K562 (cell line): ENCODE measurements around the gene COL15A1. TPM values are rescaled to one million over a fixed set of nuclear protein-coding genes. Genes with fewer than 3 reads are reported as not detected.
A peak's percentile ranks its signal among the peaks of the same experiment; 100 is the strongest.

Experiments
- ARHGAP35 ChIP-seq: fragments of 450-650 bp; IDR thresholded peaks from 2 replicates; pipeline ENCODE4 v1.6.1; 2018; ENCODE audit not compliant: partially characterized antibody
- ETS2 ChIP-seq: IDR thresholded peaks from 2 replicates; pipeline ENCODE4 v1.6.1; 2016; ENCODE audit warnings: borderline replicate concordance, missing genetic modification characterization, mild to moderate bottlenecking, moderate library complexity, missing compliant biosample characterization; ENCODE audit not compliant: poor library complexity, severe bottlenecking
- FOSL1 ChIP-seq: fragments of 200-800 bp; sonication (Bioruptor generic); conservative IDR thresholded peaks from 2 replicates; pipeline ENCODE4 v1.6.1; 2016; ENCODE audit warnings: missing genetic modification characterization, missing compliant biosample characterization
- HMGN3 ChIP-seq: IDR thresholded peaks from 2 replicates; pipeline ENCODE4 v1.6.1; 2011; ENCODE audit warnings: borderline replicate concordance, low read depth, mild to moderate bottlenecking, mixed read lengths, low read length; ENCODE audit not compliant: insufficient read length; ENCODE audit errors: extremely low read depth
- HNRNPLL ChIP-seq: fragments of 200-400 bp; formaldehyde crosslinking; IDR thresholded peaks from 2 replicates; pipeline ENCODE4 v1.6.1; 2017; ENCODE audit warnings: low read length, low read depth, mild to moderate bottlenecking; ENCODE audit not compliant: poor library complexity, severe bottlenecking
- MAX ChIP-seq: sonication (generic); formaldehyde crosslinking; IDR thresholded peaks from 2 replicates; pipeline ENCODE4 v1.9.0; 2022; ENCODE audit warnings: mild to moderate bottlenecking, missing genetic modification reagents
- MECOM ChIP-seq: fragments of 250-450 bp; sonication (Bioruptor Pico); IDR thresholded peaks from 2 replicates; pipeline ENCODE4 v1.8.0; 2022; ENCODE audit warnings: inconsistent platforms
- PCBP1 ChIP-seq: fragments of 200-400 bp; formaldehyde crosslinking; IDR thresholded peaks from 2 replicates; pipeline ENCODE4 v1.6.1; 2018; ENCODE audit warnings: mild to moderate bottlenecking, low read depth, low read length; ENCODE audit not compliant: poor library complexity, severe bottlenecking
- PML ChIP-seq: IDR thresholded peaks from 2 replicates; pipeline ENCODE4 v1.6.1; 2012; ENCODE audit warnings: low read length, inconsistent platforms
- RBM17 ChIP-seq: fragments of 200-400 bp; formaldehyde crosslinking; IDR thresholded peaks from 2 replicates; pipeline ENCODE4 v1.6.1; 2017; ENCODE audit warnings: low read depth, mild to moderate bottlenecking, low read length, borderline replicate concordance
- STAG1 ChIP-seq: sonication (generic); formaldehyde crosslinking; IDR thresholded peaks from 2 replicates; pipeline ENCODE4 v1.5.0; 2020; ENCODE audit warnings: missing genetic modification reagents, borderline replicate concordance
- TAF7 ChIP-seq: fragments of 450-650 bp; IDR thresholded peaks from 2 replicates; pipeline ENCODE4 v1.6.1; 2016; ENCODE audit warnings: missing genetic modification characterization, missing compliant biosample characterization
- TRIM25 ChIP-seq: fragments of 450-650 bp; IDR thresholded peaks from 2 replicates; pipeline ENCODE4 v1.7.0; 2016; ENCODE audit warnings: borderline replicate concordance
- YBX1 ChIP-seq: fragments of 450-650 bp; IDR thresholded peaks from 2 replicates; pipeline ENCODE4 v1.7.1; 2016; ENCODE audit warnings: mild to moderate bottlenecking
- ZBTB5 ChIP-seq: fragments of 450-650 bp; IDR thresholded peaks from 2 replicates; pipeline ENCODE4 v1.6.1; 2017; ENCODE audit warnings: antibody characterized with exemption
- ZC3H11A ChIP-seq: IDR thresholded peaks from 2 replicates; pipeline ENCODE4 v1.6.1; 2012; ENCODE audit warnings: low read depth, low read length, improper control_type of control experiment
- ZC3H4 ChIP-seq: sonication (generic); formaldehyde crosslinking; IDR thresholded peaks from 2 replicates; pipeline ENCODE4 v1.9.0; 2021; ENCODE audit warnings: missing genetic modification reagents, borderline replicate concordance
- ZKSCAN3 ChIP-seq: fragments of 250-450 bp; sonication (Bioruptor Pico); IDR thresholded peaks from 2 replicates; pipeline ENCODE4 v1.4.0; 2020
- ZNF212 ChIP-seq: fragments of 450-650 bp; formaldehyde crosslinking; IDR thresholded peaks from 2 replicates; pipeline ENCODE4 v1.4.0; 2020; ENCODE audit warnings: mild to moderate bottlenecking
- ZNF592 ChIP-seq: fragments of 450-650 bp; IDR thresholded peaks from 2 replicates; pipeline ENCODE4 v1.6.1; 2017; ENCODE audit warnings: antibody characterized with exemption, mild to moderate bottlenecking
- ZNF75A ChIP-seq: fragments of 450-650 bp; formaldehyde crosslinking; IDR thresholded peaks from 2 replicates; pipeline ENCODE4 v1.4.0; 2020; ENCODE audit warnings: mild to moderate bottlenecking
- ZNF766 ChIP-seq: fragments of 200-800 bp; sonication (Bioruptor generic); conservative IDR thresholded peaks from 2 replicates; pipeline ENCODE4 v1.6.1; 2016; ENCODE audit warnings: missing genetic modification characterization, missing compliant biosample characterization
- polyA plus RNA-seq, 8 experiments: library from polyadenylated mRNA; depleted of rRNA in 4 of 8; stranded (reverse) in 5 of 8; unstranded in 3 of 8; fragments of >200 nt; fragmentation: Nextera tagmentation in 2 of 8; fragmentation: Illumina TruSeq in 1 of 8; extraction: Ambion mirVana in 2 of 8; extraction: Trizol in 1 of 8; gene quantifications; 2 replicates each; pipeline versions ENCODE4 v1.2.1 to v1.2.3, GENCODE V29; 2011 to 2014; ENCODE audit warnings: inconsistent platforms in 1 of 8, missing spikeins in 1 of 8
- total RNA-seq, 7 experiments: library from RNA; depleted of rRNA in 6 of 7; stranded (reverse); fragments of >200 nt in 6 of 7; fragmentation: Illumina TruSeq in 2 of 7; extraction: Trizol in 2 of 7; gene quantifications; 2 replicates each; pipeline versions ENCODE4 v1.2.1 to v1.2.3, GENCODE V29; 2011 to 2021; ENCODE audit warnings: low replicate concordance in 1 of 7

The COL15A1 gene
- total and polyA plus RNA-seq, 9 of the 15 experiments (the other 6 are each of a cell fraction or from before 2014, with no cell fraction given): 0.46 to 5.1 (median 2.6) TPM

GRCh38 chr9:99072040-99072394, 128.3 kb downstream of the COL15A1 start (continued):
- no peak for TF ChIP-seq TRIM25
- no peak for TF ChIP-seq ZNF75A (CRISPR knock-in tag)
- TF ChIP-seq TAF7 (tag): no peak
- peak; percentile 95 for TF ChIP-seq ZNF592
- TF ChIP-seq RBM17: no peak
- TF ChIP-seq STAG1 (CRISPR knock-in tag): no peak
- 0 out of 2 replicates have a peak, but pooled peaks have one; percentile 6 for TF ChIP-seq MECOM (CRISPR knock-in tag)
- no peak for TF ChIP-seq ZC3H11A
- peak; percentile 66; the same call in 1 of the 2 replicates for TF ChIP-seq ZNF766 (CRISPR knock-in tag)
- no peak for TF ChIP-seq PCBP1
- no peak for TF ChIP-seq ETS2 (tag)
- TF ChIP-seq ZC3H4: no peak
- TF ChIP-seq ZNF212 (CRISPR knock-in tag): no peak
- TF ChIP-seq HNRNPLL: no peak
- 0 out of 2 replicates have a peak, but pooled peaks have one; percentile 39 for TF ChIP-seq FOSL1 (tag)
- peak; percentile 45; the same call in 1 of the 2 replicates for TF ChIP-seq MAX (CRISPR knock-in tag)
- no peak for TF ChIP-seq PML
- no peak for TF ChIP-seq HMGN3
- TF ChIP-seq YBX1: no peak
- TF ChIP-seq ZBTB5: no peak
- no peak for TF ChIP-seq ZKSCAN3 (CRISPR knock-in tag)
- no peak for TF ChIP-seq ARHGAP35
